HepG2 (cell line): ENCODE results near the gene TMEM87B. TPM values are rescaled to one million over a fixed set of nuclear protein-coding genes. Genes with fewer than 3 reads are reported as not detected.

Experiments
- ATAC-seq: fragments of 200-7000 bp; cut with Tn5 transposase; 3 replicates; pipeline ENCODE4 v1.9.1; 2020; ENCODE audit warnings: mild to moderate bottlenecking, moderate library complexity
- BruUV-seq: library from RNA; stranded (reverse); fragments of 400-500 nt; replicated peaks from 2 replicates; lab custom pipeline; 2021; lab: Mats Ljungman, UMichigan
- CTCF ChIA-PET: fragments of 300-600 bp; formaldehyde crosslinking; extraction: SDS; loops from one replicate; lab custom pipeline; 2021; ENCODE audit warnings: low total read pairs, inconsistent platforms, low intra/inter-chr PET ratio; lab: Yijun Ruan, JAX
- POLR2A ChIA-PET: fragments of 350-600 bp; sonication (Branson Sonifier 250); formaldehyde crosslinking; loops from one replicate; lab custom pipeline; 2020; ENCODE audit warnings: antibody characterized with exemption, inconsistent platforms; lab: Yijun Ruan, JAX
- DNase-seq: peaks from one replicate; pipeline ENCODE4 v3.0.0-alpha.2; 2015; ENCODE audit warnings: low spot score
- FAIRE-seq: peaks from 3 replicates; lab custom pipeline; 2011; peaks lifted over from hg19 to GRCh38; lab: Jason Lieb, UNC
- H2AFZ ChIP-seq: one replicate; pipeline ENCODE4 v1.6.1; 2011; ENCODE audit warnings: low read length, inconsistent platforms
- H3K27ac ChIP-seq: fragments of 300-600 bp; 3 replicates; pipeline ENCODE4 v1.8.0; 2011; ENCODE audit warnings: mixed run types, mild to moderate bottlenecking, mixed read lengths, low read length, inconsistent platforms; ENCODE audit not compliant: insufficient read depth; ENCODE audit errors: extremely low read length
- H3K27me3 ChIP-seq, 2 experiments: fragments of 200-600 bp in 1 of 2; 2 replicates in 1 of 2; 3 replicates in 1 of 2; pipeline versions ENCODE4 v1.6.0 to v1.8.0; 2011; ENCODE audit warnings: low read length in 2 of 2, mild to moderate bottlenecking in 2 of 2, moderate library complexity in 2 of 2, inconsistent platforms in 1 of 2; ENCODE audit not compliant: insufficient read depth in 2 of 2, control insufficient read depth in 1 of 2
- H3K36me3 ChIP-seq, 2 experiments: fragments of 200-600 bp in 1 of 2; replicated peaks in 1 of 2; 2 replicates in 1 of 2; 3 replicates in 1 of 2; pipeline versions ENCODE4 v1.5.1 to v1.8.0; 2011; ENCODE audit warnings: low read length in 2 of 2, inconsistent platforms in 1 of 2; ENCODE audit not compliant: insufficient read depth in 2 of 2, control insufficient read depth in 1 of 2
- H3K4me1 ChIP-seq: 2 replicates; pipeline ENCODE4 v1.5.1; 2012; ENCODE audit warnings: low read length, inconsistent platforms; ENCODE audit not compliant: insufficient read depth
- H3K4me2 ChIP-seq: 2 replicates; pipeline ENCODE4 v1.6.0; 2011; ENCODE audit warnings: low read depth, low read length, inconsistent platforms
- H3K4me3 ChIP-seq, 3 experiments: fragments of 200-600 bp in 1 of 3; sonication (generic), shearing (Covaris generic) in 1 of 3; replicated peaks in 1 of 3; 2 replicates each; pipeline ENCODE4 v1.5.1; 2011 to 2016; ENCODE audit warnings: low read length in 3 of 3, inconsistent platforms in 2 of 3, low read depth in 2 of 3, mild to moderate bottlenecking in 2 of 3, control low read depth in 1 of 3, mixed read lengths in 1 of 3; ENCODE audit not compliant: insufficient read depth in 1 of 3
- H3K79me2 ChIP-seq: one replicate; pipeline ENCODE4 v1.6.1; 2011; ENCODE audit warnings: low read length, inconsistent platforms; ENCODE audit not compliant: insufficient read depth
- H3K9ac ChIP-seq: 2 replicates; pipeline ENCODE4 v1.6.0; 2011; ENCODE audit warnings: mild to moderate bottlenecking, low read depth, low read length, inconsistent platforms; ENCODE audit not compliant: insufficient read depth
- H3K9me3 ChIP-seq: 2 replicates; pipeline ENCODE4 v1.5.1; 2012; ENCODE audit warnings: mild to moderate bottlenecking, low read length
- H4K20me1 ChIP-seq: 2 replicates; pipeline ENCODE4 v1.6.0; 2011; ENCODE audit warnings: inconsistent platforms, mild to moderate bottlenecking, low read length, moderate library complexity; ENCODE audit not compliant: insufficient read depth
- IRX3 ChIP-seq: sonication (generic); formaldehyde crosslinking; IDR thresholded peaks from 2 replicates; pipeline ENCODE4 v1.8.1; 2023; ENCODE audit warnings: mild to moderate bottlenecking, low read depth, missing genetic modification reagents, borderline replicate concordance
- RFXANK ChIP-seq: IDR thresholded peaks from 2 replicates; pipeline ENCODE4 v1.6.1; 2016
- TCF7L2 ChIP-seq: IDR thresholded peaks from 2 replicates; pipeline ENCODE4 v1.6.1; 2011; ENCODE audit warnings: mild to moderate bottlenecking, low read depth, low read length, moderate library complexity
- ZNF549 ChIP-seq: sonication (generic); formaldehyde crosslinking; IDR thresholded peaks from 2 replicates; pipeline ENCODE4 v1.5.0; 2020; ENCODE audit warnings: missing genetic modification reagents
- ZSCAN22 ChIP-seq: sonication (generic); formaldehyde crosslinking; IDR thresholded peaks from 2 replicates; pipeline ENCODE4 v1.4.0; 2020; ENCODE audit warnings: mild to moderate bottlenecking, missing genetic modification reagents
- ZSCAN29 ChIP-seq: sonication (generic); formaldehyde crosslinking; conservative IDR thresholded peaks from 2 replicates; pipeline ENCODE4 v1.4.0; 2020; ENCODE audit warnings: mild to moderate bottlenecking, missing genetic modification reagents
- WGBS: methylation state at CpG from one replicate; pipeline ENCODE4 v1.1.6; 2017; ENCODE audit warnings: low lambda C conversion rate; 5-methylcytosine and 5-hydroxymethylcytosine counted together
- in situ Hi-C: cut with HindIII; loops from 2 replicates; pipeline ENCODE4 v1.10.0; 2017; ENCODE audit warnings: low pct_unique_long_range_greater_than_20kb; ENCODE audit not compliant: extremely low pct_ligation_motif_present
- intact Hi-C: fragments of 100-400 bp; cut with micrococcal nuclease; formaldehyde crosslinking; loops from one replicate; pipeline ENCODE4 v1.10.0; 2022; ENCODE audit not compliant: unreplicated experiment
- polyA plus RNA-seq, 8 experiments: library from polyadenylated mRNA; depleted of rRNA in 3 of 8; stranded (reverse) in 7 of 8; unstranded in 1 of 8; fragments of >200 nt; fragmentation: Illumina TruSeq in 4 of 8; extraction: Trizol in 4 of 8; gene quantifications; 2 replicates each; pipeline versions ENCODE4 v1.2.1 to v1.2.3, GENCODE V29; 2011 to 2016; ENCODE audit warnings: low read depth in 4 of 8, missing spikeins in 1 of 8, mixed read lengths in 1 of 8; ENCODE audit not compliant: insufficient read depth in 1 of 8
- total RNA-seq, 5 experiments: library from RNA; depleted of rRNA; stranded (reverse); fragments of >200 nt; fragmentation: Illumina TruSeq; extraction: Trizol; gene quantifications; 2 replicates each; pipeline ENCODE4 v1.2.3, GENCODE V29; 2016; ENCODE audit warnings: low read depth in 1 of 5
- TF ChIP-seq, protein P1 (sequence below): sonication (generic); formaldehyde crosslinking; IDR thresholded peaks from 2 replicates; pipeline ENCODE4 v1.9.0; 2022; ENCODE audit warnings: low read depth, missing genetic modification reagents
- TF ChIP-seq, protein P2 (sequence below): sonication (generic); formaldehyde crosslinking; IDR thresholded peaks from 2 replicates; pipeline ENCODE4 v1.9.0; 2021; ENCODE audit warnings: missing genetic modification reagents, borderline replicate concordance

The TMEM87B gene
- total and polyA plus RNA-seq, 2 of the 13 experiments (the other 11 are each of a cell fraction or from before 2014, with no cell fraction given): 15.1 to 16.2 TPM

DNA sequence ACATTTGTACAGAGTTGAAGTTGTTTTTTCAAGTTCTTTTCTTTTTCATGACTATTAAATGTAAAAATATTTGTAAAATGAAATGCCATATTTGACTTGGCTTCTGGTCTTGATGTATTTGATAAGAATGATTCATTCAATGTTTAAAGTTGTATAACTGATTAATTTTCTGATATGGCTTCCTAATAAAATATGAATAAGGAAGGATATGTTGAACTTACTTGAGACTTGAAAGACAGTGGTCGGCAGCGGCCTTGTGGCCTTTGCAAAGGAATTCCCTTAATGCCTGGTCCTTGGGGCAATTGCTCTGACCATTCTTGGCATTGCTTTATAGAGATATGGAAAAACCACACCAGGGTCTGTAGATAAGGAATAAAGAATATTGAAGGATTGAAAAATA, 25.9 kb upstream of the TMEM87B start:
- Histone ChIP-seq H4K20me1 (no peaks in the 10 kb centered on the region), H3K36me3 (peaks cover 12 to 28% of the 10 kb centered on the region in 2 experiments; a peak in 4 of 5 replicates), H2AFZ (no peak overlapping the region), H3K9ac (no peak overlapping the region)
- no peak for ATAC-seq
- TF ChIP-seq ZNF549 (CRISPR knock-in tag) (no peak), IRX3 (CRISPR knock-in tag) (no peak), ZSCAN29 (CRISPR knock-in tag) (no peak), RFXANK (CRISPR knock-in tag) (no peak), TCF7L2 (no peak), ZSCAN22 (CRISPR knock-in tag) (no peak)
- TF ChIP-seq, protein P1, sequence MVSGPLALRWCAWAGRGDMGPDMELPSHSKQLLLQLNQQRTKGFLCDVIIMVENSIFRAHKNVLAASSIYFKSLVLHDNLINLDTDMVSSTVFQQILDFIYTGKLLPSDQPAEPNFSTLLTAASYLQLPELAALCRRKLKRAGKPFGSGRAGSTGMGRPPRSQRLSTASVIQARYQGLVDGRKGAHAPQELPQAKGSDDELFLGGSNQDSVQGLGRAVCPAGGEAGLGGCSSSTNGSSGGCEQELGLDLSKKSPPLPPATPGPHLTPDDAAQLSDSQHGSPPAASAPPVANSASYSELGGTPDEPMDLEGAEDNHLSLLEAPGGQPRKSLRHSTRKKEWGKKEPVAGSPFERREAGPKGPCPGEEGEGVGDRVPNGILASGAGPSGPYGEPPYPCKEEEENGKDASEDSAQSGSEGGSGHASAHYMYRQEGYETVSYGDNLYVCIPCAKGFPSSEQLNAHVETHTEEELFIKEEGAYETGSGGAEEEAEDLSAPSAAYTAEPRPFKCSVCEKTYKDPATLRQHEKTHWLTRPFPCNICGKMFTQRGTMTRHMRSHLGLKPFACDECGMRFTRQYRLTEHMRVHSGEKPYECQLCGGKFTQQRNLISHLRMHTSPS (CRISPR knock-in tag): no peak
- TF ChIP-seq, protein P2, sequence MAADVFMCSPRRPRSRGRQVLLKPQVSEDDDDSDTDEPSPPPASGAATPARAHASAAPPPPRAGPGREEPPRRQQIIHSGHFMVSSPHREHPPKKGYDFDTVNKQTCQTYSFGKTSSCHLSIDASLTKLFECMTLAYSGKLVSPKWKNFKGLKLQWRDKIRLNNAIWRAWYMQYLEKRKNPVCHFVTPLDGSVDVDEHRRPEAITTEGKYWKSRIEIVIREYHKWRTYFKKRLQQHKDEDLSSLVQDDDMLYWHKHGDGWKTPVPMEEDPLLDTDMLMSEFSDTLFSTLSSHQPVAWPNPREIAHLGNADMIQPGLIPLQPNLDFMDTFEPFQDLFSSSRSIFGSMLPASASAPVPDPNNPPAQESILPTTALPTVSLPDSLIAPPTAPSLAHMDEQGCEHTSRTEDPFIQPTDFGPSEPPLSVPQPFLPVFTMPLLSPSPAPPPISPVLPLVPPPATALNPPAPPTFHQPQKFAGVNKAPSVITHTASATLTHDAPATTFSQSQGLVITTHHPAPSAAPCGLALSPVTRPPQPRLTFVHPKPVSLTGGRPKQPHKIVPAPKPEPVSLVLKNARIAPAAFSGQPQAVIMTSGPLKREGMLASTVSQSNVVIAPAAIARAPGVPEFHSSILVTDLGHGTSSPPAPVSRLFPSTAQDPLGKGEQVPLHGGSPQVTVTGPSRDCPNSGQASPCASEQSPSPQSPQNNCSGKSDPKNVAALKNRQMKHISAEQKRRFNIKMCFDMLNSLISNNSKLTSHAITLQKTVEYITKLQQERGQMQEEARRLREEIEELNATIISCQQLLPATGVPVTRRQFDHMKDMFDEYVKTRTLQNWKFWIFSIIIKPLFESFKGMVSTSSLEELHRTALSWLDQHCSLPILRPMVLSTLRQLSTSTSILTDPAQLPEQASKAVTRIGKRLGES (CRISPR knock-in tag): no peak
- TF ChIP-seq, all 625 proteins: peak for 0
- CTCF ChIA-PET: no interaction called here
- DNase-seq (no peak), FAIRE-seq (no peak)
- intact Hi-C loops: no loop called here
- POLR2A ChIA-PET: interaction anchor here (2.0 kb wide), 1 partner anchor 132 kb away, joined by 4 read pairs; no protein-coding TSS in a partner anchor
- in situ Hi-C loops: no loop called here
- H3K79me2 ChIP-seq: no peaks in the 10 kb centered on the region
- WGBS: 99% methylated on average over 2 of the region's 2 CpGs
- no peaks in the 10 kb centered on the region for H3K27me3 ChIP-seq
- no TSS peak for BruUV-seq
- H3K4me3 ChIP-seq: no peak overlapping the region
- no peak overlapping the region for H3K27ac ChIP-seq
- H3K9me3 ChIP-seq: no peaks in the 10 kb centered on the region
- H3K4me1 ChIP-seq: peaks cover 18% of the 10 kb centered on the region
- H3K4me2 ChIP-seq: no peak overlapping the region
